Right atrium auricular region (tissue), 2 donors: ENCODE data around the gene ATAD1. TPM values are rescaled to one million over a fixed set of nuclear protein-coding genes. Genes with fewer than 3 reads are reported as not detected.
"Not testable (repeated sequence)": the region's sequence is repeated elsewhere in the genome, so short reads cannot be mapped to it uniquely, and the experiment has no call there.

Experiments used
- DNase-seq: peaks from one replicate; pipeline ENCODE4 v3.0.0-alpha.2; 2019; ENCODE audit warnings: low spot score
- H3K27ac ChIP-seq, 2 donors: fragments of 200-600 bp; sonication (generic); 1 replicate in 1 of 2; 2 replicates in 1 of 2; pipeline ENCODE4 v1.5.1; 2016 to 2019
- H3K27me3 ChIP-seq, 2 donors: fragments of 200-600 bp; sonication (generic); one replicate each; pipeline versions ENCODE4 v1.5.1 to v1.6.0; 2017 to 2019
- H3K36me3 ChIP-seq: fragments of 200-600 bp; sonication (generic); one replicate; pipeline ENCODE4 v1.5.1; 2016
- H3K4me1 ChIP-seq, 2 donors: fragments of 200-600 bp; sonication (generic); one replicate each; pipeline versions ENCODE4 v1.5.1 to v1.6.0; 2017 to 2019
- H3K4me3 ChIP-seq, 2 donors: fragments of 200-600 bp; sonication (generic); 1 replicate in 1 of 2; 2 replicates in 1 of 2; pipeline ENCODE4 v1.5.1; 2017 to 2019; ENCODE audit warnings: mild to moderate bottlenecking in 1 of 2, moderate library complexity in 1 of 2
- H3K9me3 ChIP-seq, 2 donors: fragments of 200-600 bp; sonication (generic); one replicate each; pipeline ENCODE4 v1.5.1; 2019
- total RNA-seq, 2 donors: library from RNA; depleted of rRNA; stranded (reverse); fragments of >200 nt; gene quantifications; one replicate each; pipeline ENCODE4 v1.1.0, GENCODE V29; 2016
- TF ChIP-seq, protein P1 (sequence below), 2 donors: fragments of 200-600 bp; sonication (generic); IDR thresholded peaks; one replicate each; pipeline ENCODE4 v1.5.1; 2019; ENCODE audit warnings: antibody characterized with exemption in 2 of 2

ATAD1 gene
- total RNA-seq, 2 donors from 2014 or later, result 59.5 to 80.3 TPM

DNA sequence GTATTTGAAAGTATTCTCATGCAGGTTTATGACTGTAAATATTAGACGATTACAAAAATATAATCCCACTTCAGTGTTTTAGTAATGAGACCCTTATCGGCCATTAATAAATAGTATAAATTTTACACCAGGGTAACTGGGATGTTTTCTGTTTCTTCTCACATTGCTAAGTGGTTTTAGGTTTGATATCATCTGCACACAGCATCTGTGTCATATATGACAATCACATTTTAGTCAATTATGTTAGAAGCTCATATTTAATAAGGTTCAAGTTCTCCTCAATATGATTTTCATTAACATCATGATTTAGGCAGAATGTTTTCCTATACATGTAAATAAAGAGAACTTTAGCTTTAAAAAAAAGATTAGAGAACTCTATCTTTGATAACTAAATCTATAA is 66.8 kb downstream of the ATAD1 start:
- Histone ChIP-seq H3K4me1 (no peaks in the 10 kb centered on the region), H3K36me3 (peaks cover 27% of the 10 kb centered on the region), H3K9me3 (no peaks in the 10 kb centered on the region), H3K27ac (no peak overlapping the region), H3K4me3 (no peak overlapping the region), H3K27me3 (no peaks in the 10 kb centered on the region)
- TF ChIP-seq, protein P1, sequence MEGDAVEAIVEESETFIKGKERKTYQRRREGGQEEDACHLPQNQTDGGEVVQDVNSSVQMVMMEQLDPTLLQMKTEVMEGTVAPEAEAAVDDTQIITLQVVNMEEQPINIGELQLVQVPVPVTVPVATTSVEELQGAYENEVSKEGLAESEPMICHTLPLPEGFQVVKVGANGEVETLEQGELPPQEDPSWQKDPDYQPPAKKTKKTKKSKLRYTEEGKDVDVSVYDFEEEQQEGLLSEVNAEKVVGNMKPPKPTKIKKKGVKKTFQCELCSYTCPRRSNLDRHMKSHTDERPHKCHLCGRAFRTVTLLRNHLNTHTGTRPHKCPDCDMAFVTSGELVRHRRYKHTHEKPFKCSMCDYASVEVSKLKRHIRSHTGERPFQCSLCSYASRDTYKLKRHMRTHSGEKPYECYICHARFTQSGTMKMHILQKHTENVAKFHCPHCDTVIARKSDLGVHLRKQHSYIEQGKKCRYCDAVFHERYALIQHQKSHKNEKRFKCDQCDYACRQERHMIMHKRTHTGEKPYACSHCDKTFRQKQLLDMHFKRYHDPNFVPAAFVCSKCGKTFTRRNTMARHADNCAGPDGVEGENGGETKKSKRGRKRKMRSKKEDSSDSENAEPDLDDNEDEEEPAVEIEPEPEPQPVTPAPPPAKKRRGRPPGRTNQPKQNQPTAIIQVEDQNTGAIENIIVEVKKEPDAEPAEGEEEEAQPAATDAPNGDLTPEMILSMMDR (IDR thresholded peaks at IDR 0.05), result no peak
- no peak for DNase-seq

DNA sequence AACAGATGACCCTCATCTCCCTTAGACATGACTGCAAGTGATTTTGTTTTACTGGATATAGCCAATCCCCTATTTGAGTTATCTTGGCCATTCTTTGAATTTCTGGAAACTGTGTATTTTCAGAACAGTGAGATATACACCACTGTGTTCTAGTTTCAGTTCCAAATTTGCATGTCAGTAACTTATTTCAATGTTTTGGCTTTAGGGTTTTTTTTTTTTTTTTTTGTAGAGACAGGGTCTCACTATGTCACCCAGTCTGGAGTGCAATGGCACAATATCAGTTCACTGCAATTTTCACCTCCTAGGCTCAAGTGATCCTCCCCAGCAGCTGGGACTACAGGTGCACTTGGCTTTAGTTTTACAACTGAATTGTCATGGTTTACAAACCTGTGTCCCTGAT is 67.2 kb downstream of the ATAD1 start:
- H3K36me3 ChIP-seq, result peaks cover 22% of the 10 kb centered on the region
- TF ChIP-seq, protein P1 (IDR thresholded peaks at IDR 0.05), result no peak

DNA sequence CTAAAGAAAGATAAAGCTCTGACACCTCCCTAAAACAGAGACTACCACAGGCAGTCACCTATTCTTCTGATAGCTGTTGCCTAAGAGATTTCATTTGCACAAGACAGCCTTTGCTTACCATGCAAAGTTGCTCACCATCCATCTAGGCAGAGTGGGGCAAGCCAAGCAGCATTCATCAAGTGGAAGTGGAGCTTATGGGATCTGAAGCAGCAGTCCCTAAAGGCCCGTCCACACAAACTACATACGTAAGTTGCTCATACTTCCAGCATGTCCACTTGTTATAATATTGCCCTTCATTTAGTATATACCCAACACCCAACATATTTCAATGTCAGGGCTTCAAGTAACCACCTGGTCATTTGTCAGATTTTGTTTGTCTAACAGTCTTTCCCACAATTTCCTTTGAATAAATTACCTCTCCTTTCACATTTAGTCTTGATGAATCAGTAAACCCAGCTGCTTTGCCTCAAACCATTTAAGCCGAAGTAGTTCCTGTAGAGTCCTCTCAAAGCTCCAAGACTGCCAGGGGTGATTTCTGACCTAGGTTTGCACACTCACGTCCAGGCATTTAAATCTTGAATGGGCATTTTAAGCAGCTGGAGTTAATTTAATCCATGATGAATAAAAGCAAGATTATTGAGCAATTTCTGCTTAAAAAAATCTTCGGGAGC is 67.9 kb downstream of the ATAD1 start:
- no peak overlapping the region for H3K4me3 ChIP-seq
- H3K36me3 ChIP-seq, result peaks cover 18% of the 10 kb centered on the region
- no peak for DNase-seq
- H3K27ac ChIP-seq, result no peak overlapping the region
- no peaks in the 10 kb centered on the region for H3K9me3 ChIP-seq
- no peaks in the 10 kb centered on the region for H3K4me1 ChIP-seq
- TF ChIP-seq, protein P1 (IDR thresholded peaks at IDR 0.05), result no peak
- H3K27me3 ChIP-seq, result no peaks in the 10 kb centered on the region

More for the DNA sequence above, 67.2 kb downstream of the ATAD1 start:
- DNase-seq, result no peak
- H3K9me3 ChIP-seq, result no peaks in the 10 kb centered on the region
- H3K27me3 ChIP-seq, result no peaks in the 10 kb centered on the region
- H3K4me1 ChIP-seq, result no peaks in the 10 kb centered on the region
- H3K4me3 ChIP-seq, result no peak overlapping the region
- H3K27ac ChIP-seq, result no peak overlapping the region

DNA sequence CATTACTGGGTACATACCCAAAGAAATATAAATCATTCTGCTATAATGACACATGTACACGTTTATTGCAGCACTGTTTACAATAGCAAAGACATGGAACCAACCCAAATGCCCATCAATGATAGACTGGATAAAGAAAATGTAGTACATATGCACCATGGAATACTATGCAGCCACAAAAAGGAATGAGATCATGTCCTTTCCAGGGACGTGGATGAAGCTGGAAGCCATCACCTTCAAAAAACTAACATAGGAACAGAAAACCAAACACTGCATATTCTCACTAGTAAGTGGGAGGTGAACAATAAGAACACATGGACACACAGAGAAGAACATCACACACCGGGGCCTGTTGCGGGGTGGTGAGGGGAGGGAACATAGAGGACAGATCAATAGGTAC is 69.8 kb downstream of the ATAD1 start:
- H3K4me3 ChIP-seq, H3K36me3 ChIP-seq, DNase-seq, H3K27me3 ChIP-seq, H3K27ac ChIP-seq, H3K9me3 ChIP-seq, H3K4me1 ChIP-seq: not testable (repeated sequence)

DNA sequence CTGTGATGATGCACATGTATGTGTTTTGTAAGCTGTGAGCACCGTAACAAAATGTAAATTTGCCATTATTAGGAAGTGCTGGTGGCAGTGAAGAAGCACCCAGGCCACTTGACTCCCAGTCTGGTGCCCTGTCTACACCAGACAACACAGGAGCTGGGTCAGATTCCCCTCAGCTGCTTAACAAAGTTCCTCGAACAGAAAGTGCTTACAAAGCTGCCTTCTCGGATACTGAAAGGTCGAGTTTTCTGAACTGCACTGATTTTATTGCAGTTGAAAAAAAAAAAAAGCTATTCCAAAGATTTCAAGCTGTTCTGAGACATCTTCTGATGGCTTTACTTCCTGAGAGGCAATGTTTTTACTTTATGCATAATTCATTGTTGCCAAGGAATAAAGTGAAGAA is 71.1 kb downstream of the ATAD1 start:
- H3K9me3 ChIP-seq, result no peaks in the 10 kb centered on the region
- no peak overlapping the region for H3K27ac ChIP-seq
- TF ChIP-seq, protein P1 (IDR thresholded peaks at IDR 0.05), result no peak

DNA sequence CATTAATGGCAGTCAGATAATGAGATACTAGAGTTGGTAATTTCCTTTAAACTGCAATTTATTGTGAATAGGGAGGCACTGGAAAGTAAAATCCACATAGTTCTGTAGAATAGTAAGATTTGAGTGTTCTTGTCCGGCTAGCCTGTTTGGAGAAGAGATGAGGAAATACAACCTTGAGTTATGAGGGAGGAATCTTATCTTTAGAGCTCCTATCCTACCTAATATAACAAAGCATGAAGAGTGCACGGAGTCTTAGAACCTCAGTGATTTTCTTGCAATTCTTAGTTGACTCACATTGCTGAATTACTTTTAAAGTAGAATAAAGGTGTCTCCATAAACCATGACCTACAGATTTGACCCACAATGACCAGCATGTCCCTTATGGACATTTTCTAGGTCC is 73.4 kb downstream of the ATAD1 start:
- no peaks in the 10 kb centered on the region for H3K4me1 ChIP-seq
- no peaks in the 10 kb centered on the region for H3K27me3 ChIP-seq
- TF ChIP-seq, protein P1 (IDR thresholded peaks at IDR 0.05), result no peak
- no peak overlapping the region for H3K4me3 ChIP-seq
- no peaks in the 10 kb centered on the region for H3K36me3 ChIP-seq
- H3K27ac ChIP-seq, result no peak overlapping the region
- DNase-seq, result no peak
- no peaks in the 10 kb centered on the region for H3K9me3 ChIP-seq

More for the DNA sequence above, 71.1 kb downstream of the ATAD1 start:
- DNase-seq, result no peak
- H3K36me3 ChIP-seq, result no peaks in the 10 kb centered on the region
- no peaks in the 10 kb centered on the region for H3K27me3 ChIP-seq
- no peak overlapping the region for H3K4me3 ChIP-seq
- no peaks in the 10 kb centered on the region for H3K4me1 ChIP-seq

DNA sequence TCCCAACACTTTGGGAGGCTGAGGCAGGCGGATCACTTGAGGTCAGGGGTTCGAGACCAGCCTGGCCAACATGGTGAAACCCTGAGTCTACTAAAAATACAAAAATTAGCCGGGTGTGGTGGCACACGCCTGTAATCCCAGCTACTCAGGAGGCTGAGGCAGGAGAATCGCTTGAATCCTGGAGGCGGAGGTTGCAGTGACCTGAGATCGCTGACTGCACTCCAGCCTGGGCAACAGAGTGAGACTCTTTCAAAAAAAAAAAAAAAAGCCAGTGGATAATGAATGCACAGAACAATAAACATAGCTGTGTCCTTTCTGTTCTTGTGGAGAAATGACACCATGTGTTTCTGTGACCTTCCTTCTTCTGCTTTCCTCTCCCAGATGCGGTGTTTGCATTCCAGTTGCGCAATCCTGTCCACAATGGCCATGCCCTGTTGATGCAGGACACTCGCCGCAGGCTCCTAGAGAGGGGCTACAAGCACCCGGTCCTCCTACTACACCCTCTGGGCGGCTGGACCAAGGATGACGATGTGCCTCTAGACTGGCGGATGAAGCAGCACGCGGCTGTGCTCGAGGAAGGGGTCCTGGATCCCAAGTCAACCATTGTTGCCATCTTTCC is 74.9 kb downstream of the ATAD1 start:
- not testable (repeated sequence) for DNase-seq, H3K27ac ChIP-seq, H3K4me1 ChIP-seq, H3K36me3 ChIP-seq, H3K27me3 ChIP-seq, H3K9me3 ChIP-seq, H3K4me3 ChIP-seq
